HCT116 (cell line): ENCODE results near the gene SLC5A10. TPM values are rescaled to one million over a fixed set of nuclear protein-coding genes. Genes with fewer than 3 reads are reported as not detected.

ENCODE experiments used
- ATAC-seq: fragments of 200-7000 bp; cut with Tn5 transposase; 2 replicates; pipeline ENCODE4 v1.9.1; 2020; ENCODE audit warnings: mild to moderate bottlenecking, moderate library complexity
- BruUV-seq: library from RNA; stranded (reverse); fragments of 400-500 nt; replicated peaks from 2 replicates; lab custom pipeline; 2021; lab: Mats Ljungman, UMichigan
- CTCF ChIA-PET: fragments of 300-600 bp; sonication (Branson Sonifier 250); formaldehyde crosslinking; loops from one replicate; lab custom pipeline; 2021; ENCODE audit warnings: antibody characterized with exemption; lab: Charles Lee
- POLR2A ChIA-PET: fragments of 300-600, 350-600 bp; sonication (Branson Sonifier 250); formaldehyde crosslinking; loops from one replicate; lab custom pipeline; 2021; ENCODE audit warnings: antibody characterized with exemption; lab: Charles Lee
- RAD21 ChIA-PET, 2 experiments: fragments of 300-600 bp; sonication (Branson Sonifier 250); formaldehyde crosslinking; loops; one replicate each; lab custom pipeline; 2023; ENCODE audit warnings: low total read pairs in 2 of 2; ENCODE audit not compliant: uncharacterized antibody in 2 of 2, unreplicated experiment in 2 of 2, low non-redundant PET in 1 of 2; lab: Charles Lee
- DNase-seq: peaks from one replicate; pipeline ENCODE4 v3.0.0-alpha.2; 2010; ENCODE audit warnings: low read depth, low spot score
- H2AFZ ChIP-seq: fragments of 200-600 bp; shearing (Covaris generic), sonication (generic); 2 replicates; pipeline ENCODE4 v1.6.1; 2017; ENCODE audit warnings: low read depth, mixed run types, mixed read lengths, antibody characterized with exemption, low read length; ENCODE audit not compliant: poor library complexity, severe bottlenecking
- H3K27ac ChIP-seq: 2 replicates; pipeline ENCODE4 v1.5.1; 2012; ENCODE audit warnings: low read depth, low read length
- H3K27me3 ChIP-seq: fragments of 200-600 bp; sonication (generic); 2 replicates; pipeline ENCODE4 v1.6.1; 2016; ENCODE audit warnings: mixed run types, low read length, mixed read lengths; ENCODE audit not compliant: insufficient read depth
- H3K36me3 ChIP-seq, 2 experiments: fragments of 200-500 bp in 1 of 2; fragments of 200-600 bp in 1 of 2; sonication (Bioruptor generic) in 1 of 2; sonication (generic) in 1 of 2; 2 replicates each; pipeline versions ENCODE4 v1.5.1 to v1.6.1; 2014 to 2016; ENCODE audit warnings: low read length in 2 of 2, inconsistent platforms in 1 of 2, mixed read lengths in 1 of 2, mixed run types in 1 of 2; ENCODE audit not compliant: insufficient read depth in 2 of 2, control insufficient read depth in 1 of 2
- H3K4me1 ChIP-seq, 2 experiments: fragments of 200-600 bp in 1 of 2; sonication (generic) in 1 of 2; 2 replicates each; pipeline versions ENCODE4 v1.5.1 to v1.6.1; 2012 to 2017; ENCODE audit warnings: low read length in 2 of 2, inconsistent platforms in 1 of 2, mild to moderate bottlenecking in 1 of 2, mixed read lengths in 1 of 2, mixed run types in 1 of 2, moderate library complexity in 1 of 2; ENCODE audit not compliant: insufficient read depth in 2 of 2, control insufficient read depth in 1 of 2
- H3K4me2 ChIP-seq: fragments of 200-600 bp; sonication (generic); 2 replicates; pipeline ENCODE4 v1.6.1; 2017; ENCODE audit warnings: mixed run types, low read length, mixed read lengths
- H3K4me3 ChIP-seq, 2 experiments: fragments of 200-600 bp in 1 of 2; sonication (generic) in 1 of 2; replicated peaks in 1 of 2; 2 replicates each; pipeline ENCODE4 v1.5.1; 2011 to 2016; ENCODE audit warnings: low read length in 2 of 2, control low read depth in 1 of 2, low read depth in 1 of 2, mild to moderate bottlenecking in 1 of 2, mixed read lengths in 1 of 2, mixed run types in 1 of 2
- H3K79me2 ChIP-seq: fragments of 200-600 bp; sonication (generic); 2 replicates; pipeline ENCODE4 v1.6.1; 2017; ENCODE audit warnings: mild to moderate bottlenecking, mixed run types, low read length, moderate library complexity, mixed read lengths; ENCODE audit not compliant: insufficient read depth
- H3K9ac ChIP-seq: fragments of 200-600 bp; sonication (generic); 2 replicates; pipeline ENCODE4 v1.6.1; 2016; ENCODE audit warnings: low read length, mixed read lengths
- H3K9me2 ChIP-seq: fragments of 200-600 bp; sonication (generic), shearing (Covaris generic); 2 replicates; pipeline ENCODE4 v1.6.1; 2017; ENCODE audit warnings: mixed run types, mild to moderate bottlenecking, moderate library complexity; ENCODE audit not compliant: insufficient read depth
- H3K9me3 ChIP-seq, 2 experiments: fragments of 200-500 bp in 1 of 2; fragments of 200-600 bp in 1 of 2; sonication (Bioruptor generic) in 1 of 2; sonication (generic) in 1 of 2; 2 replicates each; pipeline ENCODE4 v1.6.1; 2014 to 2017; ENCODE audit warnings: low read length in 2 of 2, mixed read lengths in 2 of 2, inconsistent platforms in 1 of 2, low read depth in 1 of 2, mild to moderate bottlenecking in 1 of 2, mixed run types in 1 of 2, moderate library complexity in 1 of 2; ENCODE audit not compliant: control insufficient read depth in 1 of 2, insufficient read depth in 1 of 2
- H4K20me1 ChIP-seq: fragments of 200-600 bp; sonication (generic), shearing (Covaris generic); 2 replicates; pipeline ENCODE4 v1.6.1; 2017; ENCODE audit warnings: mixed run types, mild to moderate bottlenecking, moderate library complexity; ENCODE audit not compliant: insufficient read depth
- CEBPB ChIP-seq: IDR thresholded peaks from 2 replicates; pipeline ENCODE4 v1.6.1; 2012; ENCODE audit warnings: low read depth
- ELF1 ChIP-seq: IDR thresholded peaks from 2 replicates; pipeline ENCODE4 v1.6.1; 2012; ENCODE audit warnings: low read depth, borderline replicate concordance
- POLR2A ChIP-seq: IDR thresholded peaks from 2 replicates; pipeline ENCODE4 v1.7.0; 2011; ENCODE audit warnings: borderline replicate concordance; ENCODE audit not compliant: insufficient read depth, insufficient read length; ENCODE audit errors: extremely low read depth
- POLR2AphosphoS5 ChIP-seq: IDR thresholded peaks from 2 replicates; pipeline ENCODE4 v1.6.1; 2011; ENCODE audit warnings: mild to moderate bottlenecking, low read depth, low read length, moderate library complexity
- SIN3A ChIP-seq: IDR thresholded peaks from 2 replicates; pipeline ENCODE4 v1.6.1; 2012; ENCODE audit warnings: low read depth
- SRF ChIP-seq: IDR thresholded peaks from 2 replicates; pipeline ENCODE4 v1.6.1; 2012; ENCODE audit warnings: low read depth
- ZNF274 ChIP-seq: fragments of 200-500 bp; sonication (Bioruptor generic); IDR thresholded peaks from 2 replicates; pipeline ENCODE4 v1.6.1; 2014; ENCODE audit warnings: mild to moderate bottlenecking, low read depth, low read length, inconsistent platforms
- intact Hi-C: fragments of 100-400 bp; cut with micrococcal nuclease; formaldehyde crosslinking; loops from 2 replicates; pipeline ENCODE4 v1.10.0; 2022
- total RNA-seq: library from RNA; stranded (reverse); gene quantifications from one replicate; pipeline ENCODE4 v1.2.1, GENCODE V29; 2021; ENCODE audit not compliant: unreplicated experiment
- TF ChIP-seq, protein P1 (sequence below): IDR thresholded peaks from 2 replicates; pipeline ENCODE4 v1.6.1; 2011; ENCODE audit warnings: mild to moderate bottlenecking, low read length, moderate library complexity; ENCODE audit not compliant: insufficient replicate concordance; ENCODE audit errors: extremely low read depth
- TF ChIP-seq, protein P2 (sequence below): IDR thresholded peaks from 2 replicates; pipeline ENCODE4 v1.6.1; 2012

Gene SLC5A10
- total RNA-seq, 1 experiment from 2014 or later = not detected

DNA sequence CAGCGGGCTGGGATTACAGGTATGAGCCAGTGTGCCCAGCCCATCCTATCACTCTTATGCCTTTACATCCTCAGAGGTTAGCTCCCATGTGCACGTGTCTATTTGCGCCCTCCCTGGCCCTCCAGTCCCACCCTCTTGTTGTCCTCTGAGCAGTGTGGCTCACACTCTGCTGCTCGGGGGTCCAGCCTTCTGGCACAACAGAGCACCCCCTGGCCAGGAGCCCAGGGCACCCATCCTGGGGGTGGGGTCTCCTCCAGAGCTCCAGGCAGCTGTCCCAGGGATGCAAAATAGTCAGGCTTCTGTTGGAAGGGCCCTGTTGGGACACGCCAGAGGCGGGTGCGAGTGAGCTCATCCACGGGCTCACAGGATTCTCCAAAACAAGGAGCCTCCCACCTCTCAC lies 64.3 kb downstream of the SLC5A10 start:
- Histone ChIP-seq H3K27ac (no peak overlapping the region), H3K27me3 (no peaks in the 10 kb centered on the region), H3K4me1 (peaks cover 0 to 11% of the 10 kb centered on the region in 2 experiments; a peak in 2 of 4 replicates), H3K79me2 (no peaks in the 10 kb centered on the region), H3K9ac (no peak overlapping the region), H3K4me2 (no peak overlapping the region), H3K9me3 (no peaks in the 10 kb centered on the region), H3K36me3 (no peaks in the 10 kb centered on the region), H3K4me3 (no peak overlapping the region), H2AFZ (no peak overlapping the region), H4K20me1 (no peaks in the 10 kb centered on the region), H3K9me2 (no peaks in the 10 kb centered on the region)
- BruUV-seq = no TSS peak
- ATAC-seq (no peak), DNase-seq (no peak)
- RAD21 ChIA-PET = interaction anchor here in 1 of 2 experiments (0.7 kb wide), 1 partner anchor 60 kb away, joined by 3 read pairs; no protein-coding TSS in a partner anchor
- POLR2A ChIA-PET = no interaction called here
- no peak for TF ChIP-seq SRF
- TF ChIP-seq POLR2A = no peak
- TF ChIP-seq, protein P1, sequence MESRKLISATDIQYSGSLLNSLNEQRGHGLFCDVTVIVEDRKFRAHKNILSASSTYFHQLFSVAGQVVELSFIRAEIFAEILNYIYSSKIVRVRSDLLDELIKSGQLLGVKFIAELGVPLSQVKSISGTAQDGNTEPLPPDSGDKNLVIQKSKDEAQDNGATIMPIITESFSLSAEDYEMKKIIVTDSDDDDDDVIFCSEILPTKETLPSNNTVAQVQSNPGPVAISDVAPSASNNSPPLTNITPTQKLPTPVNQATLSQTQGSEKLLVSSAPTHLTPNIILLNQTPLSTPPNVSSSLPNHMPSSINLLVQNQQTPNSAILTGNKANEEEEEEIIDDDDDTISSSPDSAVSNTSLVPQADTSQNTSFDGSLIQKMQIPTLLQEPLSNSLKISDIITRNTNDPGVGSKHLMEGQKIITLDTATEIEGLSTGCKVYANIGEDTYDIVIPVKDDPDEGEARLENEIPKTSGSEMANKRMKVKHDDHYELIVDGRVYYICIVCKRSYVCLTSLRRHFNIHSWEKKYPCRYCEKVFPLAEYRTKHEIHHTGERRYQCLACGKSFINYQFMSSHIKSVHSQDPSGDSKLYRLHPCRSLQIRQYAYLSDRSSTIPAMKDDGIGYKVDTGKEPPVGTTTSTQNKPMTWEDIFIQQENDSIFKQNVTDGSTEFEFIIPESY = no peak
- no peak for TF ChIP-seq CEBPB
- TF ChIP-seq, protein P2, sequence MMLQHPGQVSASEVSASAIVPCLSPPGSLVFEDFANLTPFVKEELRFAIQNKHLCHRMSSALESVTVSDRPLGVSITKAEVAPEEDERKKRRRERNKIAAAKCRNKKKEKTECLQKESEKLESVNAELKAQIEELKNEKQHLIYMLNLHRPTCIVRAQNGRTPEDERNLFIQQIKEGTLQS = no peak
- TF ChIP-seq ZNF274 = no peak
- TF ChIP-seq POLR2AphosphoS5 = no peak
- no peak for TF ChIP-seq ELF1
- TF ChIP-seq SIN3A = no peak
- intact Hi-C loops = no loop called here
- CTCF ChIA-PET = no interaction called here
